GM12878 (cell line): ENCODE results near the gene GPR21. TPM values are rescaled to one million over a fixed set of nuclear protein-coding genes. Genes with fewer than 3 reads are reported as not detected.

Experiments used
- ATAC-seq: fragments of 200-7000 bp; cut with Tn5 transposase; 3 replicates; pipeline ENCODE4 v1.9.1; 2020; ENCODE audit warnings: mild to moderate bottlenecking, moderate library complexity
- BruUV-seq: library from RNA; stranded (reverse); fragments of 400-500 nt; replicated peaks from 2 replicates; lab custom pipeline; 2021; lab: Mats Ljungman, UMichigan
- CTCF ChIA-PET: fragments of 300-600 bp; sonication (Branson Sonifier 250); formaldehyde crosslinking; extraction: SDS; loops from one replicate; lab custom pipeline; 2021; ENCODE audit warnings: inconsistent platforms; lab: Yijun Ruan, JAX
- POLR2A ChIA-PET: fragments of 350-600 bp; formaldehyde crosslinking; extraction: SDS; loops from one replicate; lab custom pipeline; 2021; ENCODE audit warnings: inconsistent platforms; lab: Charles Lee
- RAD21 ChIA-PET: fragments of 300-600 bp; sonication (Branson Sonifier 250); formaldehyde crosslinking; loops from one replicate; lab custom pipeline; 2023; ENCODE audit warnings: antibody characterized with exemption; ENCODE audit not compliant: unreplicated experiment; lab: Charles Lee
- SMC1A ChIA-PET: fragments of 300-600 bp; sonication (Branson Sonifier 250); formaldehyde crosslinking; loops from one replicate; lab custom pipeline; 2023; ENCODE audit not compliant: unreplicated experiment, uncharacterized antibody; lab: Charles Lee
- DNase-seq: peaks from one replicate; pipeline ENCODE4 v3.0.0-alpha.2; 2011; ENCODE audit warnings: low read depth, low spot score
- FAIRE-seq: peaks from 3 replicates; lab custom pipeline; 2011; peaks lifted over from hg19 to GRCh38; lab: Jason Lieb, UNC
- H2AFZ ChIP-seq: 2 replicates; pipeline ENCODE4 v1.6.0; 2011; ENCODE audit warnings: low read depth, low read length, control low read depth; ENCODE audit not compliant: control insufficient read depth
- H3K27ac ChIP-seq: 2 replicates; pipeline ENCODE4 v1.5.1; 2011; ENCODE audit warnings: control low read depth; ENCODE audit not compliant: control insufficient read depth, insufficient read depth
- H3K27me3 ChIP-seq, 2 experiments: replicated peaks in 1 of 2; 2 replicates each; pipeline versions ENCODE4 v1.6.0 to v1.6.1; 2011; ENCODE audit warnings: low read length in 1 of 2; ENCODE audit not compliant: control insufficient read depth in 2 of 2, insufficient read depth in 2 of 2
- H3K36me3 ChIP-seq, 2 experiments: 2 replicates each; pipeline ENCODE4 v1.5.1; 2011; ENCODE audit warnings: low read length in 1 of 2; ENCODE audit not compliant: control insufficient read depth in 2 of 2, insufficient read depth in 2 of 2
- H3K4me1 ChIP-seq: 2 replicates; pipeline ENCODE4 v1.6.1; 2011; ENCODE audit warnings: mild to moderate bottlenecking, low read length, moderate library complexity, mixed read lengths; ENCODE audit not compliant: control insufficient read depth, insufficient read depth
- H3K4me2 ChIP-seq: 2 replicates; pipeline ENCODE4 v1.6.0; 2011; ENCODE audit warnings: control low read depth; ENCODE audit not compliant: control insufficient read depth, insufficient read depth
- H3K4me3 ChIP-seq: fragments of 200-600 bp; sonication (generic); 2 replicates; pipeline ENCODE4 v1.5.1; 2016
- H3K79me2 ChIP-seq: 2 replicates; pipeline ENCODE4 v1.6.0; 2011; ENCODE audit warnings: low read length; ENCODE audit not compliant: control insufficient read depth, insufficient read depth
- H3K9ac ChIP-seq: 2 replicates; pipeline ENCODE4 v1.8.0; 2011; ENCODE audit warnings: low read length, control low read depth, mixed read lengths; ENCODE audit not compliant: control insufficient read depth, insufficient read depth
- H3K9me3 ChIP-seq: replicated peaks from 3 replicates; pipeline ENCODE4 v1.5.1; 2011; ENCODE audit warnings: mild to moderate bottlenecking, low read length; ENCODE audit not compliant: control insufficient read depth, insufficient read depth
- H4K20me1 ChIP-seq: 2 replicates; pipeline ENCODE4 v1.6.0; 2011; ENCODE audit not compliant: control insufficient read depth, insufficient read depth
- BHLHE40 ChIP-seq, 2 experiments: fragments of 450-650 bp in 1 of 2; IDR thresholded peaks; 2 replicates each; pipeline ENCODE4 v1.6.1; 2011 to 2017; ENCODE audit warnings: low read depth in 2 of 2, borderline replicate concordance in 1 of 2, improper control_type of control experiment in 1 of 2, low read length in 1 of 2, mild to moderate bottlenecking in 1 of 2
- CBFB ChIP-seq: IDR thresholded peaks from 2 replicates; pipeline ENCODE4 v1.6.1; 2016; ENCODE audit warnings: antibody characterized with exemption, low read depth
- CBX3 ChIP-seq: fragments of 200-600 bp; sonication (generic); IDR thresholded peaks from 2 replicates; pipeline ENCODE4 v1.6.1; 2016; ENCODE audit warnings: low read depth, borderline replicate concordance
- E4F1 ChIP-seq: fragments of 450-650 bp; IDR thresholded peaks from 2 replicates; pipeline ENCODE4 v1.6.1; 2018; ENCODE audit warnings: borderline replicate concordance, mild to moderate bottlenecking; ENCODE audit not compliant: partially characterized antibody
- HCFC1 ChIP-seq: fragments of 150-350 bp; IDR thresholded peaks from 2 replicates; pipeline ENCODE4 v1.6.1; 2014; ENCODE audit warnings: low read length
- MLLT1 ChIP-seq: fragments of 450-650 bp; IDR thresholded peaks from 2 replicates; pipeline ENCODE4 v1.6.1; 2016; ENCODE audit warnings: mild to moderate bottlenecking
- MTA3 ChIP-seq: IDR thresholded peaks from 2 replicates; pipeline ENCODE4 v1.6.1; 2012; ENCODE audit warnings: low read length, inconsistent platforms, borderline replicate concordance
- NBN ChIP-seq: fragments of 450-650 bp; IDR thresholded peaks from 2 replicates; pipeline ENCODE4 v1.6.1; 2016
- RBBP5 ChIP-seq: fragments of 200-600 bp; sonication (generic); conservative IDR thresholded peaks from 2 replicates; pipeline ENCODE4 v1.6.1; 2016
- RUNX3 ChIP-seq: IDR thresholded peaks from 2 replicates; pipeline ENCODE4 v1.6.1; 2012; ENCODE audit warnings: low read length, inconsistent platforms
- TCF3 ChIP-seq: IDR thresholded peaks from 2 replicates; pipeline ENCODE4 v1.6.1; 2012; ENCODE audit warnings: low read depth, mild to moderate bottlenecking, low read length, borderline replicate concordance; ENCODE audit not compliant: insufficient read depth
- ZNF207 ChIP-seq: fragments of 450-650 bp; IDR thresholded peaks from 2 replicates; pipeline ENCODE4 v1.6.1; 2014; ENCODE audit warnings: antibody characterized with exemption, mild to moderate bottlenecking, borderline replicate concordance
- WGBS: methylation state at CpG from one replicate; pipeline ENCODE4 v1.1.6; 2016; ENCODE audit warnings: low lambda C conversion rate; ENCODE audit not compliant: insufficient replicate concordance, insufficient coverage; ENCODE audit errors: missing lambda C conversion rate; 5-methylcytosine and 5-hydroxymethylcytosine counted together
- in situ Hi-C: fragments of 300-500 bp; cut with MboI; formaldehyde crosslinking; loops from 9 replicates; pipeline ENCODE4 v1.14.3; 2018; ENCODE audit warnings: mixed read lengths
- intact Hi-C: fragments of 100-400 bp; cut with micrococcal nuclease; formaldehyde crosslinking; loops from one replicate; pipeline ENCODE4 v1.14.2; 2022; ENCODE audit not compliant: unreplicated experiment
- polyA plus RNA-seq, 11 experiments: library from polyadenylated mRNA; depleted of rRNA in 4 of 11; unstranded in 6 of 11; stranded (reverse) in 5 of 11; fragments of >200 nt; fragmentation: Nextera tagmentation in 4 of 11; fragmentation: Illumina TruSeq in 1 of 11; extraction: Ambion mirVana in 4 of 11; extraction: Trizol in 1 of 11; gene quantifications; 1 replicate in 1 of 11; 2 replicates in 10 of 11; pipeline versions ENCODE4 v1.2.1 to v1.2.3, GENCODE V29; 2011 to 2016; ENCODE audit warnings: inconsistent platforms in 2 of 11, missing spikeins in 2 of 11, low read depth in 1 of 11
- total RNA-seq, 4 experiments: library from RNA; depleted of rRNA in 3 of 4; stranded (reverse); fragments of >200 nt in 3 of 4; fragmentation: Illumina TruSeq in 1 of 4; extraction: Trizol in 1 of 4; gene quantifications; 2 replicates each; pipeline versions ENCODE4 v1.2.1 to v1.2.3, GENCODE V29; 2013 to 2021

GPR21 gene
- total and polyA plus RNA-seq, 10 of the 15 experiments (the other 5 are each of a cell fraction or from before 2014, with no cell fraction given) = 0.09 to 1.9 (median 0.57) TPM; not detected in 4

- Histone ChIP-seq H4K20me1 (no peaks in the 10 kb centered on the region), H3K36me3 (peaks cover 0 to 3% of the 10 kb centered on the region in 2 experiments; a peak in 3 of 4 replicates), H3K4me3 (no peak overlapping the region), H2AFZ (no peak overlapping the region), H3K9ac (no peak overlapping the region), H3K9me3 (no peaks in the 10 kb centered on the region), H3K79me2 (no peaks in the 10 kb centered on the region), H3K27me3 (no peaks in the 10 kb centered on the region), H3K4me1 (no peaks in the 10 kb centered on the region), H3K4me2 (no peak overlapping the region), H3K27ac (no peak overlapping the region)
- WGBS = 97% methylated on average over 8 of the region's 8 CpGs
- no TSS peak for BruUV-seq
- DNase-seq (no peak), FAIRE-seq (no peak), ATAC-seq (no peak)
- TF ChIP-seq HCFC1 (no peak), RUNX3 (peak; percentile 59; the same call in 1 of the 2 replicates)
- ChIA-PET POLR2A (no interaction called here), RAD21 (no interaction called here), CTCF (no interaction called here), SMC1A (interaction anchor here (1.1 kb wide), 1 partner anchor 14 kb away, joined by 3 read pairs; no protein-coding TSS in a partner anchor)
- intact Hi-C loops (no loop called here), in situ Hi-C loops (no loop called here)
Observed at GRCh38 chr9:123033864-123034601, 566 bp downstream of the GPR21 start.

- RAD21 ChIA-PET = no interaction called here
- Histone ChIP-seq H4K20me1 (no peaks in the 10 kb centered on the region), H3K9ac (no peak overlapping the region), H3K79me2 (no peaks in the 10 kb centered on the region), H3K36me3 (peaks cover 0 to 3% of the 10 kb centered on the region in 2 experiments; a peak in 3 of 4 replicates), H3K4me3 (no peak overlapping the region), H3K4me1 (no peaks in the 10 kb centered on the region), H3K27ac (no peak overlapping the region), H3K4me2 (no peak overlapping the region), H3K27me3 (no peaks in the 10 kb centered on the region), H2AFZ (no peak overlapping the region), H3K9me3 (no peaks in the 10 kb centered on the region)
- no TSS peak for BruUV-seq
- intact Hi-C loops = no loop called here
- in situ Hi-C loops = no loop called here
- CTCF ChIA-PET = interaction anchor here (1.0 to 1.1 kb wide), 2 partner anchors 12 to 58 kb away, joined by 3 read pairs; no protein-coding TSS in a partner anchor
- no peak for ATAC-seq
- WGBS = 97% methylated on average over 13 of the region's 13 CpGs
- SMC1A ChIA-PET = interaction anchor here (0.7 to 1.3 kb wide), 2 partner anchors 8 to 315 kb away, joined by 3 read pairs; no protein-coding TSS in a partner anchor
- no peak for DNase-seq
- no peak for FAIRE-seq
- POLR2A ChIA-PET = interaction anchor here (0.6 kb wide), 1 partner anchor 139 kb away, joined by 3 read pairs; no protein-coding TSS in a partner anchor
- TF ChIP-seq RUNX3 = no peak
- no peak for TF ChIP-seq BHLHE40 (IDR thresholded peaks at IDR 0.05; ENCODE audit: borderline replicate concordance in 1 of 2, low read depth in 2 of 2, low read length in 1 of 2)
- no peak for TF ChIP-seq RBBP5
- no peak for TF ChIP-seq ZNF207
- no peak for TF ChIP-seq MTA3
- TF ChIP-seq CBX3 = no peak
- TF ChIP-seq CBFB = no peak
- TF ChIP-seq NBN = no peak
- TF ChIP-seq MLLT1 = no peak
- no peak for TF ChIP-seq E4F1
- TF ChIP-seq TCF3 = no peak
Observed at GRCh38 chr9:123034881-123035510, 1.5 kb downstream of the GPR21 start.
